ENCODE results near the gene MIS18BP1.
"Not testable (repeated sequence)": the region's sequence is repeated elsewhere in the genome, so short reads cannot be mapped to it uniquely, and the experiment has no call there.

The MIS18BP1 gene

DNA sequence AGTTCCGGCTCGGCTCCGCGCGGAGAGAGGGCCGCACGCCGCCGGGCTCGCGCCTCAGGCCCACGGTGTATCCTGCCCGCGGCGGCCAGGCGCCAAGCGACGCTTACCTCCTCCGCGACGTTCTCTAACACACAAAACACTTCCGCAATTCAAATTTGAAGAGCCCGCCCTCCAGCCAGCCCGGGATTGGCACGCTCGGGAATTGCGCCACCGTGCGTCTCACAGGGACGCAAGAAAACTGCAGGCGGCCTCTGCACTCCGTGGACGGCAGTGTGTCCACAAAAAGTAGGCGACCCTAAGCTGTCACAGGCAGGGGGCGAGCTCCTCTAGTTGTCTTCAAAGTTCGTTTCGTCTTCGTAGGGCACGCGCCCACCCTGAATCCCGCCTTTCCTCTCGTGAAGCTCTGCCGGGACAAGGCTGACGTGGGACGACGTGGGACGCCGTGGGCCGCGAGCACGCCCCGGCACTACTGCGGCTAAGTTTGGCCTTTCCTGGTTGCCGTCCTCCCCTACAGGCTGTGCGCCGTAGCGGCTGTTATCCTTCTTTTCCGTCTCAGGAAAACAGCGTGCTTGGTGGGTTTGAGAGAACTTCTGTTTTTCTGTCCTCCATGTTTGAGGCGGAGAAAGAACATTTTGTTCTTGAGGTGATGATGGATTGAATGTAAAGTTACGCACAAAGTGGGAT lies at the start of gene MIS18BP1:
Gene MIS18BP1 (minus strand): TSS at position 133 of the 684 bp plus-strand sequence. CDS start 5,916 bp downstream, outside the sequence.
- FAIRE-seq (no peak), DNase-seq (ENCODE audit: insufficient read length, low spot score) (peak; percentile 60)
- TF ChIP-seq, protein P1, sequence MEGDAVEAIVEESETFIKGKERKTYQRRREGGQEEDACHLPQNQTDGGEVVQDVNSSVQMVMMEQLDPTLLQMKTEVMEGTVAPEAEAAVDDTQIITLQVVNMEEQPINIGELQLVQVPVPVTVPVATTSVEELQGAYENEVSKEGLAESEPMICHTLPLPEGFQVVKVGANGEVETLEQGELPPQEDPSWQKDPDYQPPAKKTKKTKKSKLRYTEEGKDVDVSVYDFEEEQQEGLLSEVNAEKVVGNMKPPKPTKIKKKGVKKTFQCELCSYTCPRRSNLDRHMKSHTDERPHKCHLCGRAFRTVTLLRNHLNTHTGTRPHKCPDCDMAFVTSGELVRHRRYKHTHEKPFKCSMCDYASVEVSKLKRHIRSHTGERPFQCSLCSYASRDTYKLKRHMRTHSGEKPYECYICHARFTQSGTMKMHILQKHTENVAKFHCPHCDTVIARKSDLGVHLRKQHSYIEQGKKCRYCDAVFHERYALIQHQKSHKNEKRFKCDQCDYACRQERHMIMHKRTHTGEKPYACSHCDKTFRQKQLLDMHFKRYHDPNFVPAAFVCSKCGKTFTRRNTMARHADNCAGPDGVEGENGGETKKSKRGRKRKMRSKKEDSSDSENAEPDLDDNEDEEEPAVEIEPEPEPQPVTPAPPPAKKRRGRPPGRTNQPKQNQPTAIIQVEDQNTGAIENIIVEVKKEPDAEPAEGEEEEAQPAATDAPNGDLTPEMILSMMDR (IDR thresholded peaks at IDR 0.05; ENCODE audit: insufficient read depth, missing control alignments): peak; percentile 75

DNA sequence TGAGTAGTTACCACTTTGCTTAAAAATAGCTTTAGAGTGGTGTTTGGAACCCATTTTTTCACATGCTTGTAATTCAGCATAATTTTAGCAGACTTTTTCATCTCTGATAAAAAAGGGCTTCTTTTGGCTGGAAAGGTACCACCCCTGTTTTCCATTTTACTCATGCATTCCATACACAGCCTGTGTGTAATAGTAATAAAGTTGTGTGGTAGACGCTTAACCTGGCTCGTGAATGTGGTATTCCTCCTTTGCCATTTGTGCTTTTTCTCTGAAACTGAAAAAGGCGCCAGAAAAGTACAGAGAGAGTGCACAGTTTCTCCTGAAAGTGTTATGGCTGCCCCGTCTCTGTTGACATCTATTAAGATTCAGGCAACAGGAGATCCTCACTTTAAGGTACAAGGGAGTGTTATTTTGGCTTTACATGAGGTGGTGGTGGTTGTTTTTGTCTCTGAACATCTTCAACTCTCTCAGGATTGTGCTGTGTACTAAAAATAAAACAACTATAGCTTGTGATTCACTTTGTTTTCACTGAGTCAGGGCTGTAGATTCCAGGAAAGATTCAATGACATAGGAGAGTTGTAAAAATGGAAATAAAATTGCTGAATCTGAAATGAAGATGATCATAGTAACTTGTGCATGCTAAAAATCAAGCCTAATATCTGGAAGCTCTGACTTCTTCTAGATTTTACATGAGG lies 45.6 kb upstream of the MIS18BP1 start:
- no peak for DNase-seq (ENCODE audit: insufficient read length, low spot score)
- TF ChIP-seq, protein P1 (IDR thresholded peaks at IDR 0.05; ENCODE audit: insufficient read depth, missing control alignments): no peak
- no peak for FAIRE-seq

GRCh38 chr14:45294796-45295195 lies 41.8 kb upstream of the MIS18BP1 start:
- not testable (repeated sequence) for FAIRE-seq; DNase-seq (ENCODE audit: insufficient read length, low spot score)

- TF ChIP-seq, protein P1 (IDR thresholded peaks at IDR 0.05; ENCODE audit: insufficient read depth, missing control alignments): no peak
- FAIRE-seq (no peak), DNase-seq (ENCODE audit: insufficient read length, low spot score) (no peak)
Measured at GRCh38 chr14:45290547-45290946, 37.5 kb upstream of the MIS18BP1 start.

DNA sequence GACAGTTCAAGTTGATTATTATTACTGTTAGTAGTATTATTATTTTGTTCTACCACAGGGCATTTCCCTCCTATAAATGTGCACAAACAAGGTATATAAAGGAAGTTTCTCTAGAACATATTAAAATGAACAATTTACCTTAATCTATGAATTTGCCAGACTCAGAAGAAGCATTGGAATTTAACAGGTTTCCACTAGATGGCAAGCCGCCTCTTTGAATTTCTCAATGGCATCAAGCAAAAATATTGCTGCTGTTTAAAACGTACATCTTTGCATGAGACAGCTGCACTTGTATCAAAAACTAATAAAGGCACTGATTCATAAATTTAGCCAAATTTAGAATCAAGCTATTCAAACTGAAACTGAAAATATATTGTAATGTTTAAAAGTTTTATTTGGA lies 34.6 kb upstream of the MIS18BP1 start:
- FAIRE-seq (no peak), DNase-seq (ENCODE audit: insufficient read length, low spot score) (no peak)
- TF ChIP-seq, protein P1 (IDR thresholded peaks at IDR 0.05; ENCODE audit: insufficient read depth, missing control alignments): peak; percentile 42

- DNase-seq (ENCODE audit: insufficient read length, low spot score): no peak
- TF ChIP-seq, protein P1 (IDR thresholded peaks at IDR 0.05; ENCODE audit: insufficient read depth, missing control alignments): peak; percentile 10
- no peak for FAIRE-seq
Measured at GRCh38 chr14:45284802-45285201, 31.8 kb upstream of the MIS18BP1 start.

GRCh38 chr14:45281731-45282400 lies 28.9 kb upstream of the MIS18BP1 start:
- DNase-seq (ENCODE audit: insufficient read length, low spot score); FAIRE-seq: not testable (repeated sequence)
